GM12873 (cell line): ENCODE data around the gene SLC22A23.

Experiments
- TF ChIP-seq, protein P1 (sequence below): IDR thresholded peaks from 2 replicates; pipeline ENCODE4 v1.5.1; 2012; ENCODE audit warnings: low read depth, mild to moderate bottlenecking, moderate library complexity, low read length, control low read depth; ENCODE audit not compliant: insufficient read depth; ENCODE audit errors: missing control alignments

SLC22A23 gene

DNA sequence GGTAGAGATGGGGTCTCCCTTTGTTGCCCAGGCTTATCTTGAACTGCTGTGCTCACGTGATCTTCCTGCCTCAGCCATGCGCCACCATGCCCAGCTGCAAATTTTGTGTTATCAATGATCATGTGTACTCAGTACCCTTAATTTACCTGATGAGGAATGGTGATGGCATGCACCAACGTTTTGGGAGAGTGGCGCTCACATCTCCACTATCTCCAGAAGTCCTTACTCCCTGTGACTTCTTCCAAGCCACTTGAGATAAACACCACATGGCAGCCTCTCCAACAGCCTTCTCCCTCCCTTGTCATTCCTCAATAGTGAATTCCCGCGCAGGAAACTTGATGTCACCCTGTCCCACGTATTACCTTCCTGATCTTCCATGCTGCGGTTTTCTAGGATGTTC is 140.0 kb downstream of the SLC22A23 start:
- TF ChIP-seq, protein P1, sequence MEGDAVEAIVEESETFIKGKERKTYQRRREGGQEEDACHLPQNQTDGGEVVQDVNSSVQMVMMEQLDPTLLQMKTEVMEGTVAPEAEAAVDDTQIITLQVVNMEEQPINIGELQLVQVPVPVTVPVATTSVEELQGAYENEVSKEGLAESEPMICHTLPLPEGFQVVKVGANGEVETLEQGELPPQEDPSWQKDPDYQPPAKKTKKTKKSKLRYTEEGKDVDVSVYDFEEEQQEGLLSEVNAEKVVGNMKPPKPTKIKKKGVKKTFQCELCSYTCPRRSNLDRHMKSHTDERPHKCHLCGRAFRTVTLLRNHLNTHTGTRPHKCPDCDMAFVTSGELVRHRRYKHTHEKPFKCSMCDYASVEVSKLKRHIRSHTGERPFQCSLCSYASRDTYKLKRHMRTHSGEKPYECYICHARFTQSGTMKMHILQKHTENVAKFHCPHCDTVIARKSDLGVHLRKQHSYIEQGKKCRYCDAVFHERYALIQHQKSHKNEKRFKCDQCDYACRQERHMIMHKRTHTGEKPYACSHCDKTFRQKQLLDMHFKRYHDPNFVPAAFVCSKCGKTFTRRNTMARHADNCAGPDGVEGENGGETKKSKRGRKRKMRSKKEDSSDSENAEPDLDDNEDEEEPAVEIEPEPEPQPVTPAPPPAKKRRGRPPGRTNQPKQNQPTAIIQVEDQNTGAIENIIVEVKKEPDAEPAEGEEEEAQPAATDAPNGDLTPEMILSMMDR, result no peak

DNA sequence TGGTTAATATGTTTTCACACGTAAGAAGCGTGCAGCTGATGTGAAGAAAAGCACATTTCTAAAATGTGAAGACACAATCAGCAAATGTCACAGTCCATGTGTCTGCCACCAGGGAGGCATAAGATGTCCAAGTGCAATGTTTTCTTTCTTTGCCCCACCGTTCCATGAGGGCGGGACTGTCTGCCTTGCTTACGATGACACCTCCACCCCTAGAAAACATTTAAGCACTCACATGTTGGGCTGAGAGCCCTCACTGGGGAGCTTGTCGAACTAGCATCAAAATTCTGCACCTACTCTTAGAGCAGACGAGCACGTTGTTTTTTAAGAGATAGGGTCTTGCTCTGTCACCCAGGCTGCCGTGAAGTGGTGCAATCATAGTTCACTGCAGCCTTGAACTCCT is 140.5 kb downstream of the SLC22A23 start:
- TF ChIP-seq, protein P1, result no peak

DNA sequence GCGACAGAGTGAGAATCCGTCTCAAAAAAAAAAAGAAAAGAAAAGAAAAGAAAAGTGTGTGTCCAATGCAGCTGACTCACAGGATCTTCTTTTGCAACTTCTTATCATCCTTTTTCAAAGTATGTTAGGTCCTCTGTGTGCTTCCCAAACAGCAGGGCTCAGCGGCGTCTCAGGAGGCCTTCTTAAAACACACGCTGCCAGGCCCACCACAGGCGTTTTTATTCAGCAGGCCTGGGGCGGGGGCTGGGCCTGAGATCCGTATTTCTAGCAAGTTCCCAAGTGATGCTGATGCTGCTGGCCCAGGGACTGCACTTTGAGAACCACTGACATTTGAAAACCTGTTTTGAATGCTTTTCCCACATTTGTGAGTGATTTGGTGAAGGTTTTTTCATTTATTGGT is 141.0 kb downstream of the SLC22A23 start:
- TF ChIP-seq, protein P1, result no peak

DNA sequence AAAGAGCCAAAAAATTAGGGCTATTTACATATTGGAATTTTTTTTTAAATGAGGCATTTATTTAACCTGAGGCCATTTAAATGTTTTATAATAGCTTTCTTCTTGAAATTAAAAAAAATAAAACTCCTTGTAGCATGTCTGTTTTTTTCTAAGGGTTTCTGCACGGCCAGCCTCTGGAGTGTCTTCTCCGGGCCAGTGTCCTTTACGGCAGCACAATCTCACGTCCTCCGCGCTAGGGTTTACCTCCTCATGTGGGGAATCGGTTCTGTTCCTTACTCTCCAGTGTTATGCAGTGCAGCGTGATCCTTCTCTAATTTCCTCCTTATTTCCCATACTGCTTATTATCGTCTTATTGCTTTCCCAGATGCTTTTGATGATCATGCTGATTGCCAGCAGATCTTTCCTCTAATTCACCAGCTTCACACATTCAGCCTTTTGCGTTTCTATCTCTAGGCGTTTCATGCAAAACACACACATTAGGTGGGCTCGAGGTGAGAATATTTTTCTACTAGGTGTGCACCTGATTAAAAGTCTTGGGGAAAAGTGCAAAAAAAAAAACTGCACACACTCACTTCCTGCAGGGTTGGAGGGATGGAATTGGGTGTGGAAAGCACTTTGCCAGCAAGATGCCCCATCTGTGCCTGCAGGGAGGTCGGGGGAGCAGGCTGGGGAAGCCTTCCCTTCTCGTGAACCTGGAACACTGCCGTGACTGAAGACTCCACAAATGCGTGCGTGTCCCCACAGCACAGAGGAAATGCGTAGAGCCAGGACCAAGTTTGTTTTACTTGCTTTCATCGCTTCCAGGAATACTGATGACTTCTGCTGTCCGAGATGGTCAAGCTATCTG is 142.0 kb downstream of the SLC22A23 start:
- TF ChIP-seq, protein P1, result no peak

DNA sequence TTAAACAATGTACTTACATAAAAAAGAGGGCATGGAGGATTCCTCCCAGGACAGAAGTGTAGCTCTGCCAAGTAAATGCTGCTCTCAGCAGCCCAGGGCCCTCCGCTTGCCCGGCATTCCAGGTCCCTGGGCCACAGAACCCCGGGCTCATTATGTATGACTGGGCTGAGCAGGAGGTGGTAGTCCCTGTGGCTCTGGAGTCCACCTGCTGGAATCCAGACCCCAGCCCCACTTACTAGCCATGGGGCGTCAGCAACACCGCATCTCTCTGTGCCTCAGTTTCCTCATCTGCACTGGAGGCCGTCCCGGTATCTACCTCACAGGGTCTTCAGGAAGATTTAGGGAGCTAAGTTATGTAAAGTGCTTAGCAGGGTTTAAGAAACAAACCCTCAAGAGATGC is 142.7 kb downstream of the SLC22A23 start:
- TF ChIP-seq, protein P1, result no peak

DNA sequence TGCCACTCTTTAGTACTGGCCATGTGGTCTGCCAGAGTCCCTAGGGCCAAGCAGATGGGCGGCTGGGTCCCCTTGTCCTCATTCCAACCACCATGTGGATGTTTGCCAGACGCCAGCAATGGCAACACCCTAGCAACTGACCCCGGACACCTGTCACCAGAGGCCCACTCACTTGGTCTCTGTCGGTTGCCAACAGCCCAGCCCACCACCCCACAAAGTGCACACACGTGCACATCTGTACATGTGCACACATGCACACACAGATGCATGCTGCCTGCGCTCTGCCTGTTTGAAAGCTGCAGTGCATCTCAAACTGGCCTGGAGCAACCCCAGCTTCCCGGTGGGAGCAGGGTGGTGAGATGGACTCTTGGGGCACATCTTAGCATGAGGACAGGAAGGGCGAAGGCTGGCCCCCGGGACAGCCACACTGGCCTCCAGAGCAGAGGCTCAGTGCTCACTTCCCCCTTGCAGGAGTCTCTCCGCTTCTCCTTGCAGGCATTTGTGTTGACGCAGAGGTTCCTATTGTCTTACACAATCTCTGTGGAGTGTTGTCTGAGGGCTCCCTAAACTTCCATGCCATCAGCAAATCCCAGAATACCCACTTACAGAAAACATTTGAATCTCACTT is 144.1 kb downstream of the SLC22A23 start:
- TF ChIP-seq, protein P1, result no peak

DNA sequence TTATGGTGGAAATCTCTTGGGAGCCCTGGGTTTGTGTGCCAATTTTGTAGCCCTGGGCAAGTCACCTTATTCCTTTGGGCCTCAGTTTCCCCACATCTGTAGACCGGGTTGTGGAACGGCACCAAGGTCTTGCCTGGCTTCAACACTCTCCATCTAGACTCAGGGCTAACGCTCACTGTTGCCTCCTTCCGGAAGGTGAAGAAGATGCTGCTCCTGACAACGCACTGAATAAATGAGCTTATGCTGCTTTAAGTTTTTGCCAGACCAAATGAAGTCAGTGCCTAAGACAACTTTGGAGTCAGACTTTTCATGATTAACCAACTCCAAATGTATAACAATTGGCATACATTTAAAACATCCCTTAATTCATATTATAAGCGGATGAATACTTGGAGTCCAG is 145.0 kb downstream of the SLC22A23 start:
- TF ChIP-seq, protein P1, result no peak
